HG03575 (cell line): ENCODE data around the gene EFS.
"Not testable (repeated sequence)": the region's sequence is repeated elsewhere in the genome, so short reads cannot be mapped to it uniquely, and the experiment has no call there.

Experiments
- ATAC-seq: cut with Tn5 transposase; IDR thresholded peaks from one replicate; pipeline ENCODE4 v1.9.1; 2021; ENCODE audit not compliant: unreplicated experiment, insufficient number of reproducible peaks, low FRiP score; ENCODE audit errors: extremely low read depth

The EFS gene

DNA sequence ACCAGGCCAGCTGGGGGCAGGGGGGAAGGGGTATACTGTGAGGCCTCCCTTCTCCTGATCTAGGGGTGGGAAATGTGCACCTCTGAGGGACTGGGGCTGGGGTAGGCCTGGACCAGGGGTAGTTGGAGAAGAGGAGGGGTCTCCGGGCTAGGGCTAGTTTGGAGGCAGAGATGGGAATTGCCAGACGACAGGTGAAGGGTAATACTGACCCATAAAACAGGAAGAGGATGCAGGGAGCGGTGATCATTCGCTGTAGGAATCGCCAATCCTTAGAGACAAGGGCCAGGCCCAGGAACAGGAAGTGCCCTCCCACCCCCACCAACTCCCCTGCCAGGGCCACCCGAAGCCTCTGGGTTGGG lies 16.7 kb downstream of the EFS start:
- ATAC-seq, result no peak

DNA sequence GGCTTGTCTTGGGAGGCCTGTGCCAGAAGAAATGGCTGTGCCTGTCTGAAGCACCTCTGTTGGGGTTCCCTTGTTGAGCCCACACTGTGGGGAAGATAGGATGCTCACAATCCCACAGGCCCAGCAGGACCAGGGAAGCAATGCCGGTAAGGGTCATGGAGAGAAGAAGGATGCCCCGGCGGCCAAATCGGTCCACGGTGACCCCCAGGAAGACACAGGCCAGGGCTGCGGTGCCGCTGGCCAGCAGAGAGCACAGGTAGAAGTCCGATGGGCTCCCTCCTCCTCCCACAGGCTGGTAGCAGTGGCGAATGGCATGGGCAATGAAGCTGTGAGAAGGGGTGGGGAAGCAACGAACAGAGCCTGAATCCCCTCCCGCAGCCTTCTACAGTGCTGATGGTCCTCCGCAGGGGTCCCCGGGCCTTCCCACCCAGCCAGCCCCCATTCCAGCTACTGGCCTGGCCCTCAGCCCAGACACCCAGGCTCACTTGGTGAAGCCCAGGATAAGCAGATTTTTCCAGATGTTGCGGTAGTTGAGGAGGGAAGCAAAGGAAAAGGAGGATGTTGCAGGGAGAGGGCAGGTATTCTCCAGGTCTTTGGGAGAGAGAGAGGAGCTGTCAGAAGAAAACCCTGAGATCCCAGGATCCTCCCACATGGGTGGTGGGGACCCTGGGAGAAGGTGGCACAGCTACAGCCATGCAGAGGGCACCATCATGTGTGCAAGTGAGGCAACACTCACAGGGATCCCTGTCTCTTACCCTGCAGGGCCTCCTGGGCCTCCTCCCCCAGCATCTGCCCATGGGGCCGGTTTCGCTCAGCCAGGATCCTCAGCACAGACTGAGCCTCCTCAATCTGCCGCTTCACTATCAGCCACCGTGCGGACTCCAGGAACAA lies 17.3 kb downstream of the EFS start:
- ATAC-seq, result no peak

DNA sequence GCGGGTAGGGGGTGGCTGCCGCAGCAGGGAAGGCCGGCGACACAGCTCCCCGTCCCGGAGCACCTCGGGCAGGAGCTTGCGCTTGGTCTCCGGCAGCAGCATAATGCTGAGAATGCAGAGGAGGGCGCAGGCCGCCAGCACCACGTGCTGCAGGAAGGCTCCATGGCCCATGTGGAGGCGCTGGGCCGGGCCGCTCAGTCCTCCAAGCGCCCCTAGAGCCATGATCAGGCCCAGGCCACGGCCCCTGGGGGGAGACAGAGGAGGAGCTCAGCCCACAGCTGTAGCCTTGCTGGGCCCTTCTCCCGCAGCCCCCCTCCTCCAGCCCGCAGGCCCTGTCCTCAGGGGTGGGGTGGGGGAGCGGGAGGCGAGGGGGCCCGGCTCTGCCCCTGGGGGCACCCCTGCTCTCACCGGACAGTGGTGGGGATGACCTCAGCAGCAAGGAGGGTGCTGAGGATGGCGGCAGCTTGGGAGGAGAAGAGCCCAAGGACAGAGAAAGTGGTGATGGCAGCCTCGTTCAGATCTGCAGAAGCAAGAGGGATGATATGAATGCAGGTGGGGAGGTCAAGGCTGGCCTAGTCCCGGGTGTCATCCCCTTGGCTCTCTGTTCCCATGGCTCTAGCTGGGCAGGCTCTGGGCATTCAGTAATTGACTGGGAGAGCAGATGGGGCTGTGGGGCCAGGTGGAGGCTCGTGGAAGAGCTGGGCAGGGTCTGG lies 18.1 kb downstream of the EFS start:
- no peak for ATAC-seq

DNA sequence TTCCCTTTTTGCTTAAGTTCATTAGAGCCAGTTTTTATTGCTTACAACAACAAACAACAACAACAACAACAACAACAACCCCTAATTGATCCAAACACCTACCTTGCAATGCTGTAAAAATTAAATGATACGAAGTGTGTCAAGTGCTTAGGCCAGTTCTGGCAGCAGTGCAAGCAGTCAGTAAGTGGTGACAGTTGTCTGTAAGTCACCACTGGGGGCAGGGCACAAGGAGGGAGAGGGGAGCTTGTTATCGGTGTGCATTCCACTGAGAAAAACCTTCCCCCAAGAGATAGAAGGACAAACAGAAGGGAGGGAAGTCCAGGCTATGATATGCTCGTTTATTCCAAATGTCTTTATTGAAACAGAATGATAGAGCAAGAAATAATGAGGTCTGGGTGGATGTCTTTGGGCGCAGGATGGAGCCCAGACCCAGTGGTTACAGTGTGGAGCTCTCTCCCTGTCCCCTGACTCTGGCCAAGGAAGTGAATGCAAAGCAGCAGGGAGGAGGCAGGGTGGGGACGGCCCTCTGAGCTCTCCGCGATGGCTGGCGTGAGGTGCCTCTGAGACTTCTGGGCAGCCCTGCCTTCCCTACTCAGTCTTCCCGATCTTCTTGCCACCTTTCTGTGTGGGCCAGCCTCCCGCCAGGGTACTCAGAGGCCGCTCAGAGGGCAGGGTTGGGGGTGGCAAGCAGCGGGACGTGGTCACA lies 18.8 kb downstream of the EFS start:
- no peak for ATAC-seq

DNA sequence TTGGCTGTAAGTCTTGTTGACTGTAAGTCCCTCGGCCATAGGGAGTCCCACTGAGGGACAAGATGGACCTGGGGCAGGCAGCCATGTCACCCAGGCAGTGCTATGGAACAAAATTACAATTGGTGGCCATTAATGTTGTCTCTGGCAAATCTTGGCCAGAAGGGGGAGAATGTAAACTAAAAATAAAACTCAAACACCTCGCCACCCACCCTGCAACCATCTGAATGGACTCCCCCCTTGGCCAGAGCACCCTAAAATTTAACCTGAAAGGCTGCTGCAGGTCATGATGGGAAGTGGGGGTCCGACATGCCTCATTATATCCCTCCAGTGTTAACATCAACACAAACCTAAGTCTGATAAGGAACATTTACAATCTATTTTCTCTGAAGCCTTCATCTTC lies 20.5 kb downstream of the EFS start:
- ATAC-seq, result no peak

DNA sequence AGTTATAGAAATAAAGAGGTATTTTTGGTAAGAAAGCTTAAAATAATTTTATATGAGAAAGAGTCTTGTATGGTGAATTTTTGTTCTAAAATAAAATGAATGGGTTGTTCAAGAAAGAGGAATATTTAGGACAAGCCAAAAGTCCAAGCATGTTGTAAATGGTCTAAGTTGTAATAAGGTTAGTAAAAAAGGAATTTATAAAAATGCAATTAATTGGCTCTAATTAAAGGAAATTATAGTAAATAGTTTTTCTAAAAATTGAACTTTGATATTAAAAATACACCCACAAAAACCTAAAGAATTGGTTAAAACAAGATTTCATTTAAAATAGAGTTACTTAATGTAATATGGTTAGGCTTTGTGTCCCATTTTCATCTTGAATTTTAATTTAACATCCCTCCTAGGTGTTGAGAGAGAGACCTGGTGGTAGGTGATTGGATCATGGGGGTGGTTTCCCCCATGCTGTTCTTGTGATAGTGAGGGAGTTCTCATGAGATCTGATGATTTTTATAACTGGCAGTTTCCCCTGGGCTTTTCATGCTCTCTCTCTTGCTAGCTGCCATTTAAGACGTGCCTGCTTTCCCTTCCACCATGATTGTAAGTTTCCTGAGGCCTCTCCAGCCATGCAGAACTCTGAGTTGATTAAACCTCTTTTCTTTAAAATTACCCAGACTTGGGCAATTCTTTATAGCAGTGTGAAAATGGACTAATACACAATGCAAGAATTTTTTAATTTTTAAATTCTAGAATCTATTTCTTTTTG lies 25.3 kb downstream of the EFS start:
- ATAC-seq, result no peak

DNA sequence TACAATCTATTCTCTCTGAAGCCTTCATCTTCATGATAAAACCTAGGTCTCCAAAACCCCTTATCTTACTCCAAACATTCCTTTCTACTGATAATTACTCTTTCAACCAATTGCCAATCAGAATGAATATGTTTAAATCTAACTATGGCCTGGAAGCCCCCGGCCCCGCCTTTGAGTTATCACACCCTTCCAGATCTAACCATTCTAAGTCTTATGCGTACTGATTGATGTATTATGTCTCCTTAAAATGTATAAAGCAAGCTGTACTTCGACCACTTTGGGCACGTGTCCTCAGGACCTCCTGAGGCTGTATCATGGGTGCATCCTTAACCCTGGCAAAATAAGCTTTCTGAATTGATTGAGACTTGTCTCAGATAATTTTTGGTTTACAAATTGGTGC lies 29.3 kb downstream of the EFS start:
- no peak for ATAC-seq

DNA sequence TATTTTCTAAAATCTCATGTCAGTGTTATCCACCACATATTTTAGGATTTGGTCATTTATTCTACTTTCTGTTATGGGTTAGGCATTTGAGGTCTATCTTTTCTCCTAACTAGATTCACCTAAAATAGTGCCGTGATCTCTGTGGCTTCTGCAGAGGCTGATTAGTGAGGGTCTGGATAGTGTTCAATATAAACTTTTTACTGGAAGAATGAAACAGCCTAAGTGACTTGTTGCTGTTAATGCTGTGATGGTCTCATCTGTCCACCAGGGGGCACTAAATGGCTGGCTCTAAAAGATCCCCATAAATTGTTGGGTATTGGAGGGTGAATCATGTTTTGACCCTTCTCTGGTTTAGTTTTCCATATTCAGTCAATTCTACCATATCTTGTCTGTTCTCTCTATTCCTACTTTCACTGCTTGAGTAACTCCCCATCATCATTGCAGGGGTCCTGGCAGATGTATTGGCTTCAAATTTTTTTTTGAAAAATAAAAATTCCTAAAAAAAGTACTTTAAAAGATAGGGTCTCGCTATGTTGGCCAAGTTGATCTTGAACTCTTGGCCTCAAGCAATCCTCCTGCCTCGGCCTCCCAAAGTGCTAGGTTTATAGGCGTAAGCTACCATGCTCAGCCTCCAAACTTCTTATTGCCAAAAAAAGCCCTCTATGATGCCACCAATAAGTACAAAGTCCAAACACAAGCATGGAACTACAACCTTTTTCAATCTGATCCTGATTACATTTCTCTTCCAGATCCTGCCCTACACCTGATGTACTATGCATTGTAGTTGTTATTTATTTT lies 36.8 kb downstream of the EFS start:
- ATAC-seq, result no peak

DNA sequence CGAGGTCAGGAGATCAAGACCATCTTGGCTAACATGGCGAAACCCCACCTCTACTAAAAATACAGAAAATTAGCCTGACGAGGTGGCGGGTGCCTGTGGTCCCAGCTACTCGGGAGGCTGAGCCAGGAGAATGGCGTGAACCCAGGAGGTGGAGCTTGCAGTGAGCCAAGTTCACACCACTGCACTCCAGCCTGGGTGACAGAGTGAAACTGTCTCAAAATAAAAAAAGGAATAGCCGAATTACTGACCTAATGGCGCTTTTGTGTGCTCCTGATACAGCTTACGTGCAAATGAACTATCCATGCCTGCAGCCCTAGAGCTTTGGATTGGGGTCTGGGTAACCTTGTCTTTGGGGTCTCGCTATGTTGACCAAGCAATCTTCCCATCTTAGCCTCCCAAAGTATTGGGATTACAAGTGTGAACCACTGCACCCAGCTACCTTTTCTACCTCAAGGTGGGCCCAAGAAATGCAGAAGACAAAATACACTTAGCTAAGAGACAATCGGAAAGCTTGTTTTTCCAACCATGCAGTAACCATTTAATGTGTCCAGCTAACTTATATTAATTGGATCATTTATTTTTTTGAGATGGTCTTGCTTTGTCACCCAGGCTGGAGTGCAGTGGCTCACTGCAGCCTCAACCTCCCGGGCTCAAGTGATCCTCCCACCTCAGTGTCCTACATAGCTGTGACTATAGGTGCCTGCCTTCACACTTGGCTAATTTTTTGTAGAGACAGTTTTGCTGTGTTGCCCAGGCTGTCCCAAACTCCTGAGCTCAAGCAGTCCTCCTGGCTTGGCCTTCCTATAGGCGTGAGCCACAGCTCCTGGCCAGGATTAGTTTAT lies 38.3 kb downstream of the EFS start:
- no peak for ATAC-seq

DNA sequence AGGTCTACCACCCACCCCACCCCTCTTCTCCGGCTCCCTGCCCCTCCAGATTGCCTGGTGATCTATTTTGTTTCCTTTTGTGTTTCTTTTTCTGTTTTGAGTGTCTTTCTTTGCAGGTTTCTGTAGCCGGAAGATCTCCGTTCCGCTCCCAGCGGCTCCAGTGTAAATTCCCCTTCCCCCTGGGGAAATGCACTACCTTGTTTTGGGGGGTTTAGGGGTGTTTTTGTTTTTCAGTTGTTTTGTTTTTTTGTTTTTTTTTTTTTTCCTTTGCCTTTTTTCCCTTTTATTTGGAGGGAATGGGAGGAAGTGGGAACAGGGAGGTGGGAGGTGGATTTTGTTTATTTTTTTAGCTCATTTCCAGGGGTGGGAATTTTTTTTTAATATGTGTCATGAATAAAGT lies 39.2 kb downstream of the EFS start:
- not testable (repeated sequence) for ATAC-seq

DNA sequence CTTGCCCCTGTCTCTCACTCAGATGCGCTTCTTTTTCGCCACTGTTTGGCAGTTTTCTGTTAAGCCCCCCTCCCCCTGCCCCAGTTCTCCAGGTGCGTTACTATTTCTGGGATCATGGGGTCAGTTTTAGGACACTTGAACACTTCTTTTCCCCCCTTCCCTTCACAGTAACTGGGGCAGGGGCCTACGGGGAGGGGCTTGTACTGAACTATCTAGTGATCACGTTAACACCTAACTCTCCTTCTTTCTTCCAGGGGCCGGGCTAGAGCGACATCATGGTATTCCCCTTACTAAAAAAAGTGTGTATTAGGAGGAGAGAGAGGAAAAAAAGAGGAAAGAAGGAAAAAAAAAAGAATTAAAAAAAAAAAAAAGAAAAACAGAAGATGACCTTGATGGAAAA lies 40.0 kb downstream of the EFS start:
- no peak for ATAC-seq

DNA sequence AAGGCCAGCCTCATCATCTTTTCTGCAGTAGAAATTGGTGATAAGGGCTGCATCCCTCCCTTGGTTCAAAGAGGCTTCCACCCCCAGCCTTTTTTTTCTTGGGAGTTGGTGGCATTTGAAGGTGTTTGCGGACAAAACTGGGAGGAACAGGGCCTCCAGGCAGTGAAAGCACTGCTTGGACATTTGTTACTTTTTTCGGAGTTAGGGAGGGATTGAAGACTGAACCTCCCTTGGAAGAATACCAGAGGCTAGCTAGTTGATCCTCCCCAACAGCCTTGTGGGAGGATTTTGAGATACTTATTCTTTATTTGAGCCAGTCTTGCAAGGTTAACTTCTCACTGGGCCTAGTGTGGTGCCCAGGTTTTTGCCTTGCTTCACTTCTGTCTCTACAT lies 40.5 kb downstream of the EFS start:
- no peak for ATAC-seq

DNA sequence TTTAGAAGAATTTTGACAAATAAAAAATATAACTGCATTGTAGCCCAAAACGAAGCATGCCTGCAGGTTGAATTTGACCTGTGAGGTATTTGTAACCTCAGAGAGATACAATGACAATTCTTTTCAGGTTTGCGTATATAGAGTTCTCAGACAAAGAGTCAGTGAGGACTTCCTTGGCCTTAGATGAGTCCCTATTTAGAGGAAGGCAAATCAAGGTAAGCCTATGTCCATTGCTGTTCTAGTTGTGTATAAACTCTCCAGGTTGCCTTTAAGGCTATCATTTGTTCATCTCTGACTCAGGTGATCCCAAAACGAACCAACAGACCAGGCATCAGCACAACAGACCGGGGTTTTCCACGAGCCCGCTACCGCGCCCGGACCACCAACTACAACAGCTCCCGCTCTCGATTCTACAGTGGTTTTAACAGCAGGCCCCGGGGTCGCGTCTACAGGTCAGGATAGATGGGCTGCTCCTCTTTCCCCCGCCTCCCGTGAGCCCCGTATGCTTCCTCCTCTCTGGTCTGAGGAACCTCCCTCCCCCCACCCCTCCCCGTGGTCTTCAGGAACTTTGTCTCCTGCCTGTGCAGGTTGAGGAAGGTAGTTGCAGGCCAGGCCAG lies 41.0 kb downstream of the EFS start:
- no peak for ATAC-seq

DNA sequence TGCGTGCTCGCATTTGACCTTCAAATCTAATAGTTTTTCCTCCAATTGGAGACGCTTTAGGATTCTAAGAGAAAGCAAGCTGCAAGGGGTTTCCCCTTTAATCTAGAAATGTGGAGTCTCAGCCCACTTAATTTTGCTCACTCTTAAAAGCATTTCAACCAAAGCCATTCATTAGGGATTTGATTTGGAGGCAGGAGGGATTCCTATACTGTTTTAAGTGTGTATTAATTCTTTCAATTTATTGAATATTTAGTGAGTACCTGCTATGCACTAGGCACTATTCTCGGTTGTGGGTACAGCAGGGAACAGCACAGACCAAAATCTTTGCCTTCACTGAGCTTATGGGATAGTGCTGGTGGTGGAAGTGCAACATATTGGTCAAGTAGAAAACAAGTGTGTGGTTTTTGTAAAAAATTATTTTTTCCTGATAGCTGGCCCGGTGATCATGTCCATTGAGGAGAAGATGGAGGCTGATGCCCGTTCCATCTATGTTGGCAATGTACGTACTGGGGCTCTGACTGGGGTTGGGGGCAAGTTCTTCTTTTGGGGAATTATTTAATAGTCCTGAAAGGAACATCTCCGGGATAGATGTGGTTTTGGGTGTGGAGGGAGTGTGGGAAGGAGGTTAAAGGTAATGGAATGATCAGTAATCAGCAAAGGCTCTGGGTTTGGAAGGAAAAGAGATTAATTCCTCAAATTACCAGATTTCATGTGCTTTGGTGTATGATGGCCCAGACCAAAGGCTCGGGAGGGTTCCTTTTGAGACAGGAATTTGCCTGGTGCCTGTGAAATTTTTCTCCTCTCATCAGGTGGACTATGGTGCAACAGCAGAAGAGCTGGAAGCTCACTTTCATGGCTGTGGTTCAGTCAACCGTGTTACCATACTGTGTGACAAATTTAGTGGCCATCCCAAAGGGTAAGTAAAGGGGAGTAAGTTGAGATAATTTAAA lies 42.1 kb downstream of the EFS start:
- ATAC-seq, result no peak

DNA sequence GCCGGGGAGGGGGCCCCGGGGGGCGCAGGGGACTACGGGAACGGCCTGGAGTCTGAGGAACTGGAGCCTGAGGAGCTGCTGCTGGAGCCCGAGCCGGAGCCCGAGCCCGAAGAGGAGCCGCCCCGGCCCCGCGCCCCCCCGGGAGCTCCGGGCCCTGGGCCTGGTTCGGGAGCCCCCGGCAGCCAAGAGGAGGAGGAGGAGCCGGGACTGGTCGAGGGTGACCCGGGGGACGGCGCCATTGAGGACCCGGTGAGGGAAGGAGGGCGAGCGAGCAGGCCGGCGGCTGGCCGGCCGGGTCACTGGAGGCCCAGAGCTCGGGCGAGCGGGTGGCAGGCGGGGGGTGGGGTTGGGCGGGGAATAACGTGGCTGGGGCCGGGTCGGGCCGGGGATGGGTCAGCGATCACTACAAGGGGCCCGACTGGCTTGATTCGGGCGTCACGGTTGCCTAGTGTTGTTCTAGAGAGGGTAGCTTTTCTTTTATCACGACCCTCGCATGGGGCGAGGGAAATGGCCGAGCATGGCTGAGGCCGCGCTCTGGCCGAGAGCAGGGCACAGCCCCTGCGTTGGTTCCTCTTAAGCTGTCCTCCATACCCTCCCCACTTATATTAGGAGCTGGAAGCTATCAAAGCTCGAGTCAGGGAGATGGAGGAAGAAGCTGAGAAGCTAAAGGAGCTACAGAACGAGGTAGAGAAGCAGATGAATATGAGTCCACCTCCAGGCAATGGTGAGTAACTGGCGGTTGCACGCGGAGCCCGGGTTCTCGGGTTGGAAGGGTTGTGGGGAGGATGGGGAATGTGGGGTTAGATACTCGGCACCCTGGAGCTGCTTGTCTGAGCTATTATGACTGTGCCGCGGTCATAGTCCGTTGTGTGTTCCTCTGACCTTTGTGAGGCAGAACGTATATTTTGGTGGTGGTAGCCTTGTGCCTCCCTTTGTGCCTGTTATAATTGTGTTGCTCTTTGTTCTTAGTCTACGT lies 43.1 kb downstream of the EFS start:
- no peak for ATAC-seq
